WERI-Rb-1 (cell line): ENCODE results near the gene GLB1L.
A peak's percentile ranks its signal among the peaks of the same experiment; 100 is the strongest.
"Not testable (repeated sequence)": the region's sequence is repeated elsewhere in the genome, so short reads cannot be mapped to it uniquely, and the experiment has no call there.

ENCODE experiments used
- DNase-seq: peaks from one replicate; pipeline ENCODE4 v3.0.0-alpha.2; 2020
- H3K27ac ChIP-seq: fragments of 250-450 bp; sonication (Bioruptor Pico); 2 replicates; pipeline ENCODE4 v1.5.1; 2020; ENCODE audit warnings: mild to moderate bottlenecking, moderate library complexity
- H3K27me3 ChIP-seq: fragments of 250-450 bp; sonication (Bioruptor Pico); 2 replicates; pipeline ENCODE4 v1.5.1; 2021; ENCODE audit warnings: mild to moderate bottlenecking, low read depth, moderate library complexity; ENCODE audit not compliant: insufficient read depth, severe bottlenecking
- H3K36me3 ChIP-seq: fragments of 250-450 bp; sonication (Bioruptor Pico); 2 replicates; pipeline ENCODE4 v1.5.1; 2020; ENCODE audit warnings: mild to moderate bottlenecking, moderate library complexity
- H3K4me3 ChIP-seq: 2 replicates; pipeline ENCODE4 v1.5.1; 2011; ENCODE audit warnings: low read depth, mild to moderate bottlenecking, control low read depth, low read length
- H3K9me3 ChIP-seq: fragments of 250-450 bp; sonication (Bioruptor Pico); 2 replicates; pipeline ENCODE4 v1.5.1; 2021; ENCODE audit warnings: mild to moderate bottlenecking, moderate library complexity; ENCODE audit not compliant: severe bottlenecking
- CTCF ChIP-seq: IDR thresholded peaks from 2 replicates; pipeline ENCODE4 v1.5.1; 2011; ENCODE audit warnings: low read depth, mild to moderate bottlenecking, control low read depth, inconsistent platforms, low read length

GLB1L gene

GRCh38 chr2:219266232-219266631 is 21.0 kb upstream of the GLB1L start:
- peak overlapping the region; percentile 90 for H3K27ac ChIP-seq
- peak overlapping the region; percentile 34 for H3K4me3 ChIP-seq
- H3K27me3 ChIP-seq = no peaks in the 10 kb centered on the region
- DNase-seq = no peak
- peaks cover 6% of the 10 kb centered on the region for H3K36me3 ChIP-seq
- no peaks in the 10 kb centered on the region for H3K9me3 ChIP-seq
- TF ChIP-seq CTCF = no peak

- Histone ChIP-seq H3K9me3 (no peaks in the 10 kb centered on the region), H3K36me3 (no peaks in the 10 kb centered on the region), H3K4me3 (no peak overlapping the region), H3K27ac (no peak overlapping the region), H3K27me3 (no peaks in the 10 kb centered on the region)
- no peak for DNase-seq
- TF ChIP-seq CTCF = no peak
These were observed 16.0 kb upstream of the GLB1L start for GRCh38 chr2:219261024-219261855.

GRCh38 chr2:219258942-219259341 is 13.7 kb upstream of the GLB1L start:
- H3K27ac ChIP-seq, H3K9me3 ChIP-seq, H3K4me3 ChIP-seq, H3K27me3 ChIP-seq, DNase-seq, H3K36me3 ChIP-seq: not testable (repeated sequence)

GRCh38 chr2:219254590-219255201 is 9.5 kb upstream of the GLB1L start:
- Histone ChIP-seq H3K27ac (no peak overlapping the region; the same call in 1 of the 2 replicates), H3K9me3 (no peaks in the 10 kb centered on the region), H3K4me3 (peak overlapping the region; percentile 66), H3K27me3 (peaks cover 3% of the 10 kb centered on the region), H3K36me3 (peaks cover 20% of the 10 kb centered on the region)
- TF ChIP-seq CTCF = no peak
- no peak for DNase-seq

- peaks cover 28% of the 10 kb centered on the region for H3K36me3 ChIP-seq
- DNase-seq = peak; percentile 89
- peak within 1 kb of the TSS; percentile 66 for H3K4me3 ChIP-seq
- H3K9me3 ChIP-seq = no peaks in the 10 kb centered on the region
- no peak for TF ChIP-seq CTCF
- peak within 1 kb of the TSS; percentile 96 for H3K27ac ChIP-seq
- H3K27me3 ChIP-seq = peaks cover 3% of the 10 kb centered on the region
These were observed 8.7 kb upstream of the GLB1L start, which contains the start of gene TUBA4A for GRCh38 chr2:219253753-219254589. TUBA4A (minus strand) TSS chr2:219253918; CDS start chr2:219253858, 60 bp downstream.
